B cell (primary cell): ENCODE data around the gene SETDB1. TPM values are rescaled to one million over a fixed set of nuclear protein-coding genes. Genes with fewer than 3 reads are reported as not detected.

Experiments used
- ATAC-seq: fragments of 200-7000 bp; cut with Tn5 transposase; one replicate; pipeline ENCODE4 v1.10.0; 2021; ENCODE audit warnings: low read depth, mild to moderate bottlenecking, moderate number of reproducible peaks, moderate library complexity
- CTCF ChIA-PET: fragments of 350-600 bp; sonication (Branson Sonifier 250); formaldehyde crosslinking; loops from one replicate; lab custom pipeline; 2021; ENCODE audit warnings: antibody characterized with exemption, inconsistent platforms; lab: Charles Lee
- POLR2A ChIA-PET: fragments of 350-600 bp; sonication (Branson Sonifier 250); formaldehyde crosslinking; loops from one replicate; lab custom pipeline; 2021; ENCODE audit warnings: antibody characterized with exemption; lab: Charles Lee
- DNase-seq: peaks from one replicate; pipeline ENCODE4 v3.0.0; 2013
- H2AFZ ChIP-seq: 2 replicates; pipeline ENCODE4 v1.6.1; 2012; ENCODE audit warnings: mild to moderate bottlenecking, low read depth, low read length; ENCODE audit not compliant: insufficient read depth, poor library complexity, severe bottlenecking
- H3K27ac ChIP-seq, 2 donors: 1 replicate in 1 of 2; 2 replicates in 1 of 2; pipeline ENCODE4 v1.5.1; 2012 to 2013; ENCODE audit warnings: low read length in 2 of 2, mild to moderate bottlenecking in 2 of 2, moderate library complexity in 1 of 2
- H3K27me3 ChIP-seq, 4 experiments: fragments of 200-600 bp in 1 of 4; sonication (generic) in 1 of 4; replicated peaks in 1 of 4; 1 replicate in 2 of 4; 2 replicates in 2 of 4; pipeline versions ENCODE4 v1.6.1 to v1.7.0; 2013 to 2016; ENCODE audit warnings: low read length in 3 of 4, mild to moderate bottlenecking in 2 of 4, mixed read lengths in 1 of 4, moderate library complexity in 1 of 4; ENCODE audit not compliant: insufficient read depth in 4 of 4, control insufficient read depth in 3 of 4; ENCODE audit errors: control extremely low read depth in 1 of 4
- H3K36me3 ChIP-seq, 2 experiments: replicated peaks in 1 of 2; 1 replicate in 1 of 2; 2 replicates in 1 of 2; pipeline versions ENCODE4 v1.6.1 to v1.7.1; 2013; ENCODE audit warnings: low read length in 1 of 2; ENCODE audit not compliant: insufficient read depth in 2 of 2, control insufficient read depth in 1 of 2; ENCODE audit errors: control extremely low read depth in 1 of 2, extremely low read depth in 1 of 2
- H3K4me1 ChIP-seq, 2 donors: fragments of 200-600 bp in 1 of 2; sonication (generic) in 1 of 2; 1 replicate in 1 of 2; 2 replicates in 1 of 2; pipeline versions ENCODE4 v1.5.1 to v1.6.1; 2013 to 2017; ENCODE audit warnings: low read length in 2 of 2; ENCODE audit not compliant: control insufficient read depth in 2 of 2, insufficient read depth in 2 of 2
- H3K4me2 ChIP-seq: replicated peaks from 2 replicates; pipeline ENCODE3; 2012; ENCODE audit warnings: mild to moderate bottlenecking, low read depth, low read length; ENCODE audit not compliant: poor library complexity, severe bottlenecking
- H3K4me3 ChIP-seq, 5 experiments: fragments of 200-600 bp in 1 of 5; sonication (generic) in 1 of 5; 1 replicate in 3 of 5; 2 replicates in 2 of 5; pipeline versions ENCODE4 v1.5.1 to v1.7.0; 2011 to 2016; ENCODE audit warnings: low read length in 4 of 5, mild to moderate bottlenecking in 4 of 5, low read depth in 2 of 5, control low read depth in 1 of 5, moderate library complexity in 1 of 5; ENCODE audit not compliant: insufficient read depth in 1 of 5; ENCODE audit errors: control extremely low read depth in 1 of 5, extremely low read depth in 1 of 5
- H3K79me2 ChIP-seq: fragments of 200-600 bp; sonication (generic); one replicate; pipeline ENCODE4 v1.6.0; 2016; ENCODE audit warnings: low read length; ENCODE audit not compliant: control insufficient read depth, insufficient read depth
- H3K9ac ChIP-seq: fragments of 200-600 bp; sonication (generic); 2 replicates; pipeline ENCODE4 v1.6.1; 2017; ENCODE audit warnings: mild to moderate bottlenecking, low read length, moderate library complexity
- H3K9me3 ChIP-seq, 3 donors: one replicate each; pipeline versions ENCODE4 v1.6.1 to v1.7.1; 2013; ENCODE audit warnings: low read length in 2 of 3; ENCODE audit not compliant: control insufficient read depth in 2 of 3, insufficient read depth in 1 of 3; ENCODE audit errors: control extremely low read depth in 1 of 3
- H4K20me1 ChIP-seq: 2 replicates; pipeline ENCODE4 v1.6.0; 2012; ENCODE audit warnings: mild to moderate bottlenecking, low read length; ENCODE audit not compliant: insufficient read depth, control insufficient read depth, poor library complexity, severe bottlenecking
- H3K27ac Mint-ChIP-seq: one replicate; pipeline ENCODE4 v1.8.0; 2021; ENCODE audit warnings: mixed read lengths
- H3K27me3 Mint-ChIP-seq: one replicate; pipeline ENCODE4 v1.8.0; 2021; ENCODE audit warnings: mixed read lengths
- H3K4me1 Mint-ChIP-seq: one replicate; pipeline ENCODE4 v1.8.0; 2021; ENCODE audit warnings: mixed read lengths
- H3K4me3 Mint-ChIP-seq: one replicate; pipeline ENCODE4 v1.8.0; 2021; ENCODE audit warnings: mixed read lengths
- H3K9me3 Mint-ChIP-seq: one replicate; pipeline ENCODE4 v1.8.0; 2022; ENCODE audit warnings: mixed read lengths; ENCODE audit not compliant: insufficient read depth
- EZH2 ChIP-seq: IDR thresholded peaks from 2 replicates; pipeline ENCODE4 v1.6.1; 2012; ENCODE audit warnings: borderline replicate concordance, low read depth, mild to moderate bottlenecking, moderate library complexity, low read length; ENCODE audit not compliant: insufficient read depth, poor library complexity, severe bottlenecking
- WGBS: methylation state at CpG from one replicate; pipeline ENCODE4 v1.1.5; 2013; ENCODE audit warnings: missing lambda C conversion rate; ENCODE audit not compliant: insufficient coverage; 5-methylcytosine and 5-hydroxymethylcytosine counted together
- intact Hi-C: fragments of 100-400 bp; cut with micrococcal nuclease; formaldehyde crosslinking; loops from one replicate; pipeline ENCODE4 v1.10.0; 2022
- polyA plus RNA-seq: library from polyadenylated mRNA; depleted of rRNA; stranded (reverse); fragments of >200 nt; gene quantifications from 2 replicates; pipeline ENCODE4 v1.2.3, GENCODE V29; 2012
- total RNA-seq, 2 donors: library from RNA; stranded (reverse); fragments of 120-200 nt in 1 of 2; gene quantifications; 1 replicate in 1 of 2; 2 replicates in 1 of 2; pipeline versions ENCODE4 v1.2.3 to v1.2.4, GENCODE V29; 2013 to 2022
- TF ChIP-seq, protein P1 (sequence below): fragments of 200-600 bp; IDR thresholded peaks from one replicate; pipeline ENCODE4 v1.8.0; 2022; ENCODE audit warnings: antibody characterized with exemption, mild to moderate bottlenecking

SETDB1 gene
- total and polyA plus RNA-seq, 2 donors (not counting 1 experiment from before 2014, with no cell fraction given), result 57.4 to 115 TPM

- Mint-ChIP-seq H3K27me3 (no peaks in the 10 kb centered on the region), H3K9me3 (no peaks in the 10 kb centered on the region), H3K4me1 (peaks cover 74% of the 10 kb centered on the region), H3K4me3 (peak within 1 kb of the TSS; percentile 90), H3K27ac (peak within 1 kb of the TSS; percentile 94)
- H4K20me1 ChIP-seq, result no peaks in the 10 kb centered on the region
- H3K27me3 ChIP-seq, result no peaks in the 10 kb centered on the region
- intact Hi-C loops, result loop anchor here (1.0 to 5.0 kb wide), 2 partner anchors 27 to 444 kb away; no protein-coding TSS in a partner anchor
- TF ChIP-seq, protein P1, sequence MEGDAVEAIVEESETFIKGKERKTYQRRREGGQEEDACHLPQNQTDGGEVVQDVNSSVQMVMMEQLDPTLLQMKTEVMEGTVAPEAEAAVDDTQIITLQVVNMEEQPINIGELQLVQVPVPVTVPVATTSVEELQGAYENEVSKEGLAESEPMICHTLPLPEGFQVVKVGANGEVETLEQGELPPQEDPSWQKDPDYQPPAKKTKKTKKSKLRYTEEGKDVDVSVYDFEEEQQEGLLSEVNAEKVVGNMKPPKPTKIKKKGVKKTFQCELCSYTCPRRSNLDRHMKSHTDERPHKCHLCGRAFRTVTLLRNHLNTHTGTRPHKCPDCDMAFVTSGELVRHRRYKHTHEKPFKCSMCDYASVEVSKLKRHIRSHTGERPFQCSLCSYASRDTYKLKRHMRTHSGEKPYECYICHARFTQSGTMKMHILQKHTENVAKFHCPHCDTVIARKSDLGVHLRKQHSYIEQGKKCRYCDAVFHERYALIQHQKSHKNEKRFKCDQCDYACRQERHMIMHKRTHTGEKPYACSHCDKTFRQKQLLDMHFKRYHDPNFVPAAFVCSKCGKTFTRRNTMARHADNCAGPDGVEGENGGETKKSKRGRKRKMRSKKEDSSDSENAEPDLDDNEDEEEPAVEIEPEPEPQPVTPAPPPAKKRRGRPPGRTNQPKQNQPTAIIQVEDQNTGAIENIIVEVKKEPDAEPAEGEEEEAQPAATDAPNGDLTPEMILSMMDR, result peak; percentile 6
- no peak for TF ChIP-seq EZH2
- ChIA-PET POLR2A (interaction anchor here (0.5 to 1.4 kb wide), 8 partner anchors 9 to 345 kb away, joined by 3 to 5 read pairs (median 3); partner anchors contain the start of genes C1orf56, CDC42SE1 and CERS2), CTCF (interaction anchor here (0.6 to 4.0 kb wide), 19 partner anchors 10 to 443 kb away, joined by 3 to 63 read pairs (median 4); partner anchors contain the start of genes ANXA9, CERS2, ENSA and GABPB2)
- peak within 1 kb of the TSS; percentile 74 to 98 (median 91) for H3K4me3 ChIP-seq
- H3K4me2 ChIP-seq, result peak within 1 kb of the TSS; percentile 97
- DNase-seq (peak; percentile 68), ATAC-seq (peak; percentile 44)
- H3K9me3 ChIP-seq, result no peaks in the 10 kb centered on the region
- H3K4me1 ChIP-seq, result peaks cover 45 to 63% of the 10 kb centered on the region in 2 donors
- H3K36me3 ChIP-seq, result peaks cover 0 to under 1% of the 10 kb centered on the region in 2 experiments
- H3K27ac ChIP-seq, result peak within 1 kb of the TSS; percentile 82 to 95
- H3K9ac ChIP-seq, result peak within 1 kb of the TSS; percentile 98
- WGBS, result 0% methylated on average over 10 of the region's 18 CpGs
- H2AFZ ChIP-seq, result peak within 1 kb of the TSS; percentile 99
- peaks cover 49% of the 10 kb centered on the region for H3K79me2 ChIP-seq
These were observed 80.3 kb downstream of the SETDB1 start, which contains the start of gene MINDY1 for GRCh38 chr1:151006327-151007052. Gene MINDY1, minus strand, starts transcription at chr1:151006902. Its CDS starts 4,285 bp downstream, at chr1:151002617.
